Neural cell (in vitro differentiated cells): ENCODE data around the gene GMEB2. TPM values are rescaled to one million over a fixed set of nuclear protein-coding genes. Genes with fewer than 3 reads are reported as not detected.

Experiments
- H2AFZ ChIP-seq: fragments of 200-600, 300-800 bp; sonication (generic), shearing (Covaris generic); 2 replicates; pipeline ENCODE4 v1.6.0; 2014; ENCODE audit warnings: low read depth, mild to moderate bottlenecking, antibody characterized with exemption, low read length, moderate library complexity
- H3F3A ChIP-seq: fragments of 200-600 bp; shearing (Covaris generic); 2 replicates; pipeline ENCODE4 v1.6.1; 2016; ENCODE audit warnings: mild to moderate bottlenecking, moderate library complexity, mixed read lengths, antibody characterized with exemption, low read length; ENCODE audit not compliant: insufficient read depth, poor library complexity, severe bottlenecking
- H3K27ac ChIP-seq: fragments of 200-600, 300-800 bp; sonication (generic), shearing (Covaris generic); 2 replicates; pipeline ENCODE4 v1.5.1; 2014; ENCODE audit warnings: mild to moderate bottlenecking, low read length, moderate library complexity
- H3K27me3 ChIP-seq: fragments of 300-800, 200-600 bp; sonication (generic), shearing (Covaris generic); 2 replicates; pipeline ENCODE4 v1.6.0; 2014; ENCODE audit warnings: mild to moderate bottlenecking, low read depth, low read length, moderate library complexity; ENCODE audit not compliant: insufficient read depth
- H3K36me3 ChIP-seq: fragments of 300-800, 200-600 bp; sonication (generic), shearing (Covaris generic); 2 replicates; pipeline ENCODE4 v1.5.1; 2014; ENCODE audit warnings: mild to moderate bottlenecking, antibody characterized with exemption, low read length, moderate library complexity; ENCODE audit not compliant: insufficient read depth
- H3K4me2 ChIP-seq: fragments of 300-800, 200-600 bp; sonication (generic), shearing (Covaris generic); 2 replicates; pipeline ENCODE4 v1.6.0; 2014; ENCODE audit warnings: mild to moderate bottlenecking, low read length
- H3K4me3 ChIP-seq: fragments of 300-800, 200-600 bp; sonication (generic), shearing (Covaris generic); 2 replicates; pipeline ENCODE4 v1.5.1; 2014; ENCODE audit warnings: mild to moderate bottlenecking, low read length, moderate library complexity
- H3K79me2 ChIP-seq: fragments of 200-600 bp; shearing (Covaris generic); replicated peaks from 2 replicates; pipeline ENCODE4 v1.6.0; 2014; ENCODE audit warnings: mild to moderate bottlenecking, low read length, moderate library complexity; ENCODE audit not compliant: insufficient read depth
- H3K9ac ChIP-seq: fragments of 300-800, 200-600 bp; sonication (generic), shearing (Covaris generic); 2 replicates; pipeline ENCODE4 v1.6.1; 2016; ENCODE audit warnings: mild to moderate bottlenecking, low read length, mixed read lengths
- H3K9me2 ChIP-seq: fragments of 200-600 bp; shearing (Covaris generic); 2 replicates; pipeline ENCODE4 v1.6.1; 2016; ENCODE audit warnings: mild to moderate bottlenecking, low read length, mixed read lengths; ENCODE audit not compliant: insufficient read depth
- H3K9me3 ChIP-seq: fragments of 200-600, 300-800 bp; sonication (generic), shearing (Covaris generic); 2 replicates; pipeline ENCODE4 v1.6.1; 2016; ENCODE audit warnings: mild to moderate bottlenecking, mixed run types, low read length, moderate library complexity, mixed read lengths
- H4K20me1 ChIP-seq: fragments of 200-600 bp; shearing (Covaris generic); 2 replicates; pipeline ENCODE4 v1.6.1; 2016; ENCODE audit warnings: mild to moderate bottlenecking, mixed run types; ENCODE audit not compliant: insufficient read depth
- EP300 ChIP-seq: fragments of 450-650 bp; conservative IDR thresholded peaks from 2 replicates; pipeline ENCODE4 v1.6.1; 2014; ENCODE audit warnings: antibody characterized with exemption, mild to moderate bottlenecking, moderate library complexity; ENCODE audit not compliant: poor library complexity, severe bottlenecking
- EZH2 ChIP-seq: fragments of 200-600, 300-800 bp; shearing (Covaris generic), sonication (generic); IDR thresholded peaks from 2 replicates; pipeline ENCODE4 v1.6.1; 2014; ENCODE audit warnings: antibody characterized with exemption, low read length, borderline replicate concordance, mild to moderate bottlenecking; ENCODE audit not compliant: insufficient read depth, poor library complexity, severe bottlenecking
- MXI1 ChIP-seq: fragments of 450-650 bp; conservative IDR thresholded peaks from 2 replicates; pipeline ENCODE4 v1.6.1; 2014; ENCODE audit warnings: antibody characterized with exemption, mild to moderate bottlenecking; ENCODE audit not compliant: poor library complexity, severe bottlenecking
- POLR2AphosphoS5 ChIP-seq: IDR thresholded peaks from 2 replicates; pipeline ENCODE4 v1.6.1; 2012
- RAD21 ChIP-seq: fragments of 450-650 bp; conservative IDR thresholded peaks from 2 replicates; pipeline ENCODE4 v1.6.1; 2014; ENCODE audit warnings: antibody characterized with exemption, mild to moderate bottlenecking, moderate library complexity
- SMC3 ChIP-seq: fragments of 450-650 bp; conservative IDR thresholded peaks from 2 replicates; pipeline ENCODE4 v1.6.1; 2014; ENCODE audit warnings: antibody characterized with exemption, mild to moderate bottlenecking, moderate library complexity; ENCODE audit not compliant: poor library complexity
- TAF1 ChIP-seq: IDR thresholded peaks from 2 replicates; pipeline ENCODE4 v1.6.1; 2012; ENCODE audit warnings: low read depth
- polyA plus RNA-seq: library from polyadenylated mRNA; depleted of rRNA; stranded (reverse); fragments of >200 nt; gene quantifications from 2 replicates; pipeline ENCODE4 v1.2.3, GENCODE V29; 2014
- TF ChIP-seq, protein P1 (sequence below): fragments of 450-650 bp; IDR thresholded peaks from 2 replicates; pipeline ENCODE4 v1.5.1; 2014; ENCODE audit warnings: antibody characterized with exemption, mild to moderate bottlenecking, moderate library complexity; ENCODE audit not compliant: poor library complexity, severe bottlenecking
- TF ChIP-seq, protein P2 (sequence below): IDR thresholded peaks from 2 replicates; pipeline ENCODE4 v1.6.1; 2012; ENCODE audit warnings: borderline replicate concordance

Gene GMEB2
- polyA plus RNA-seq, 1 donor from 2014 or later = 13.7 TPM

DNA sequence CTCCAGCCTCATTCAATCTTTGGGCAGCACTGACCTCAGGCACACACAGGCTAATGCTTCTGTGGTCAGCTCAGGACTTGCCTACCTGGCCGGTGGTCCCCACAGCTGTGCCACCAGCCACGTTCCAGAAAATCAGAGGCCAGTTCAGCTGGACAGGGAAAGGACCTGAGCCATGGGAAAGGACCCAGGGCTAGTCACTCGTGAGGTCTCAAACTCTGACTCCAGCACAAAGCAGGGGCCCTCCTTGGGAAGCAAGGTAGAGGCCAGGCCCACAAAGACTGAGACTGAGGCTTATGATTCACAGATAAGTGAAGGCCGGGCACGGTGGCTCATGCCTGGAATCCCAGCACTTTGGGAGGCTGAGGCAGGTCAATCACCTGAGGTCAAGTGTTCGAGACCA lies 30.5 kb downstream of the GMEB2 start:
- TF ChIP-seq EZH2 (no peak), TAF1 (no peak), SMC3 (no peak), MXI1 (no peak), RAD21 (no peak), POLR2AphosphoS5 (no peak), EP300 (no peak)
- TF ChIP-seq, protein P1, sequence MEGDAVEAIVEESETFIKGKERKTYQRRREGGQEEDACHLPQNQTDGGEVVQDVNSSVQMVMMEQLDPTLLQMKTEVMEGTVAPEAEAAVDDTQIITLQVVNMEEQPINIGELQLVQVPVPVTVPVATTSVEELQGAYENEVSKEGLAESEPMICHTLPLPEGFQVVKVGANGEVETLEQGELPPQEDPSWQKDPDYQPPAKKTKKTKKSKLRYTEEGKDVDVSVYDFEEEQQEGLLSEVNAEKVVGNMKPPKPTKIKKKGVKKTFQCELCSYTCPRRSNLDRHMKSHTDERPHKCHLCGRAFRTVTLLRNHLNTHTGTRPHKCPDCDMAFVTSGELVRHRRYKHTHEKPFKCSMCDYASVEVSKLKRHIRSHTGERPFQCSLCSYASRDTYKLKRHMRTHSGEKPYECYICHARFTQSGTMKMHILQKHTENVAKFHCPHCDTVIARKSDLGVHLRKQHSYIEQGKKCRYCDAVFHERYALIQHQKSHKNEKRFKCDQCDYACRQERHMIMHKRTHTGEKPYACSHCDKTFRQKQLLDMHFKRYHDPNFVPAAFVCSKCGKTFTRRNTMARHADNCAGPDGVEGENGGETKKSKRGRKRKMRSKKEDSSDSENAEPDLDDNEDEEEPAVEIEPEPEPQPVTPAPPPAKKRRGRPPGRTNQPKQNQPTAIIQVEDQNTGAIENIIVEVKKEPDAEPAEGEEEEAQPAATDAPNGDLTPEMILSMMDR = no peak
- TF ChIP-seq, protein P2, sequence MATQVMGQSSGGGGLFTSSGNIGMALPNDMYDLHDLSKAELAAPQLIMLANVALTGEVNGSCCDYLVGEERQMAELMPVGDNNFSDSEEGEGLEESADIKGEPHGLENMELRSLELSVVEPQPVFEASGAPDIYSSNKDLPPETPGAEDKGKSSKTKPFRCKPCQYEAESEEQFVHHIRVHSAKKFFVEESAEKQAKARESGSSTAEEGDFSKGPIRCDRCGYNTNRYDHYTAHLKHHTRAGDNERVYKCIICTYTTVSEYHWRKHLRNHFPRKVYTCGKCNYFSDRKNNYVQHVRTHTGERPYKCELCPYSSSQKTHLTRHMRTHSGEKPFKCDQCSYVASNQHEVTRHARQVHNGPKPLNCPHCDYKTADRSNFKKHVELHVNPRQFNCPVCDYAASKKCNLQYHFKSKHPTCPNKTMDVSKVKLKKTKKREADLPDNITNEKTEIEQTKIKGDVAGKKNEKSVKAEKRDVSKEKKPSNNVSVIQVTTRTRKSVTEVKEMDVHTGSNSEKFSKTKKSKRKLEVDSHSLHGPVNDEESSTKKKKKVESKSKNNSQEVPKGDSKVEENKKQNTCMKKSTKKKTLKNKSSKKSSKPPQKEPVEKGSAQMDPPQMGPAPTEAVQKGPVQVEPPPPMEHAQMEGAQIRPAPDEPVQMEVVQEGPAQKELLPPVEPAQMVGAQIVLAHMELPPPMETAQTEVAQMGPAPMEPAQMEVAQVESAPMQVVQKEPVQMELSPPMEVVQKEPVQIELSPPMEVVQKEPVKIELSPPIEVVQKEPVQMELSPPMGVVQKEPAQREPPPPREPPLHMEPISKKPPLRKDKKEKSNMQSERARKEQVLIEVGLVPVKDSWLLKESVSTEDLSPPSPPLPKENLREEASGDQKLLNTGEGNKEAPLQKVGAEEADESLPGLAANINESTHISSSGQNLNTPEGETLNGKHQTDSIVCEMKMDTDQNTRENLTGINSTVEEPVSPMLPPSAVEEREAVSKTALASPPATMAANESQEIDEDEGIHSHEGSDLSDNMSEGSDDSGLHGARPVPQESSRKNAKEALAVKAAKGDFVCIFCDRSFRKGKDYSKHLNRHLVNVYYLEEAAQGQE = no peak

DNA sequence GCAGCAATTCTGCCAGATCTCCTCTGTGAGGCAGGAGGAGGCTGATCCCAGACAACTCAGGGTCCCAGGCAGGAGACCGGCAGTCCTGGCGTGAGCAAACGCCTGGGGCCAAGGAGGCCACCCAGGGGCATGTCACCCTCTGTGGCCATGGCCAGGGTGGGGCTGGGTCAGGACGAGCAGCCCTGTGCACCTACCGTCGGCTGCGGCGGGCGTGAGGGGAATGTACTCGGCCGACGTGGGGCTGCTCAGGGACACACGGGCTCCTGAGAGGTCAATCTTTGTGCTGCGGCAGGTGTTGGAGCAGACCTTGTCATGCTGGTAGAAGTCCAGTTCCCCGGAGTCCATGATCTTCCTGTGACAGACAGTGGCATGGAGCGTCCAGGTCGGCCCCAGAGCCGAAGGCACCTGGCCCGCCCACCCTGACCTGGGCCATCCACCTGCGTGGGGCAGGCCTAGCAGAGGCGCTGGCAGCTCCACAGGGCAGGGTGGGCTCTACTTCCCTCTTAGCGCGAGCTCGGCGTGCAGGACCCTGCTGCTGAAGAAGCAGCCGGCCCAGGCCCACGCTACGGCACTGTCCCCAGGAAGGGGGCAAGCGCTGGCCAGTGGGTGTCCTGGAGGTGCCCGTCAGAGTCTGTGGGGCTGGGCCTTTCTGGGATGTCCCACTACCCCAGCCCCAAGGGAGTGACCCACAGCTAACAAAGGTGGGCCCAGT lies 31.3 kb downstream of the GMEB2 start:
- no peaks in the 10 kb centered on the region for H3K36me3 ChIP-seq
- H3K4me3 ChIP-seq = no peak overlapping the region
- H3K9ac ChIP-seq = no peak overlapping the region
- no peak for TF ChIP-seq MXI1
- H3F3A ChIP-seq = no peaks in the 10 kb centered on the region
- H3K4me2 ChIP-seq = no peak overlapping the region
- H3K9me3 ChIP-seq = no peaks in the 10 kb centered on the region
- H3K9me2 ChIP-seq = no peaks in the 10 kb centered on the region
- no peaks in the 10 kb centered on the region for H4K20me1 ChIP-seq
- no peaks in the 10 kb centered on the region for H3K27me3 ChIP-seq
- no peak overlapping the region for H3K27ac ChIP-seq
- H2AFZ ChIP-seq = no peak overlapping the region
- H3K79me2 ChIP-seq = no peaks in the 10 kb centered on the region

More for the DNA sequence above, 30.5 kb downstream of the GMEB2 start:
- H3K9me2 ChIP-seq = no peaks in the 10 kb centered on the region
- no peaks in the 10 kb centered on the region for H3K27me3 ChIP-seq
- H3K27ac ChIP-seq = no peak overlapping the region
- no peaks in the 10 kb centered on the region for H4K20me1 ChIP-seq
- H2AFZ ChIP-seq = no peak overlapping the region
- no peaks in the 10 kb centered on the region for H3K79me2 ChIP-seq
- no peak overlapping the region for H3K4me2 ChIP-seq
- no peak overlapping the region for H3K9ac ChIP-seq
- no peaks in the 10 kb centered on the region for H3K9me3 ChIP-seq
- H3F3A ChIP-seq = no peaks in the 10 kb centered on the region
- H3K36me3 ChIP-seq = no peaks in the 10 kb centered on the region
- H3K4me3 ChIP-seq = no peak overlapping the region
